Calu3 (cell line): ENCODE measurements around the gene ABCC12. TPM values are rescaled to one million over a fixed set of nuclear protein-coding genes. Genes with fewer than 3 reads are reported as not detected.
A peak's percentile ranks its signal among the peaks of the same experiment; 100 is the strongest.

Experiments
- BruUV-seq: library from RNA; stranded (reverse); fragments of 400-500 nt; replicated peaks from 2 replicates; lab custom pipeline; 2021; lab: Mats Ljungman, UMichigan
- CTCF ChIA-PET: fragments of 300-600 bp; sonication (Branson Sonifier 250); formaldehyde crosslinking; loops from one replicate; lab custom pipeline; 2022; ENCODE audit warnings: antibody characterized with exemption; lab: Charles Lee
- DNase-seq: peaks from one replicate; pipeline ENCODE4 v3.0.0; 2022
- H3K27ac Mint-ChIP-seq: one replicate; pipeline ENCODE4 v1.8.0; 2022; ENCODE audit warnings: mixed read lengths; ENCODE audit not compliant: unreplicated experiment
- H3K27me3 Mint-ChIP-seq: one replicate; pipeline ENCODE4 v1.8.0; 2022; ENCODE audit warnings: mixed read lengths; ENCODE audit not compliant: unreplicated experiment
- H3K36me3 Mint-ChIP-seq: one replicate; pipeline ENCODE4 v1.8.0; 2022; ENCODE audit warnings: mild to moderate bottlenecking, moderate library complexity, mixed read lengths; ENCODE audit not compliant: insufficient read depth, unreplicated experiment
- H3K4me1 Mint-ChIP-seq: one replicate; pipeline ENCODE4 v1.8.0; 2022; ENCODE audit warnings: mild to moderate bottlenecking, low read depth, mixed read lengths; ENCODE audit not compliant: unreplicated experiment
- H3K4me3 Mint-ChIP-seq: one replicate; pipeline ENCODE4 v1.8.0; 2022; ENCODE audit warnings: mild to moderate bottlenecking, low read depth, moderate library complexity, mixed read lengths; ENCODE audit not compliant: unreplicated experiment
- H3K9me3 Mint-ChIP-seq: one replicate; pipeline ENCODE4 v1.8.0; 2022; ENCODE audit warnings: low read depth, mixed read lengths; ENCODE audit not compliant: unreplicated experiment
- CTCF ChIP-seq: fragments of 200-600 bp; IDR thresholded peaks from one replicate; pipeline ENCODE4 v1.8.0; 2022; ENCODE audit warnings: antibody characterized with exemption; ENCODE audit not compliant: unreplicated experiment
- intact Hi-C: fragments of 100-400 bp; cut with micrococcal nuclease; formaldehyde crosslinking; loops from one replicate; pipeline ENCODE4 v1.10.0; 2022; ENCODE audit not compliant: unreplicated experiment
- total RNA-seq: library from RNA; stranded (reverse); gene quantifications from 2 replicates; pipeline ENCODE4 v1.2.3, GENCODE V29; 2022

ABCC12 gene
- total RNA-seq, 1 experiment from 2014 or later = not detected

- peak; percentile 26 for DNase-seq
- H3K36me3 Mint-ChIP-seq = no peaks in the 10 kb centered on the region
- H3K4me1 Mint-ChIP-seq = peaks cover 19% of the 10 kb centered on the region
- H3K27me3 Mint-ChIP-seq = peaks cover 29% of the 10 kb centered on the region
- H3K27ac Mint-ChIP-seq = peak overlapping the region; percentile 19
- no peak for TF ChIP-seq CTCF
- CTCF ChIA-PET = interaction anchor here (0.5 to 0.9 kb wide), 2 partner anchors 38 to 1075 kb away, joined by 3 read pairs; no protein-coding TSS in a partner anchor
- BruUV-seq = no TSS peak
- intact Hi-C loops = loop anchor here (2.0 kb wide), 1 partner anchor 32 kb away; no protein-coding TSS in a partner anchor
- no peaks in the 10 kb centered on the region for H3K9me3 Mint-ChIP-seq
- no peak overlapping the region for H3K4me3 Mint-ChIP-seq
These were observed 28.8 kb downstream of the ABCC12 start for GRCh38 chr16:48126801-48127644.

- DNase-seq = no peak
- intact Hi-C loops = loop anchor here (2.0 kb wide), 1 partner anchor 33 kb away; no protein-coding TSS in a partner anchor
- H3K4me3 Mint-ChIP-seq = no peak overlapping the region
- no peak for TF ChIP-seq CTCF
- no peaks in the 10 kb centered on the region for H3K9me3 Mint-ChIP-seq
- peaks cover 9% of the 10 kb centered on the region for H3K4me1 Mint-ChIP-seq
- H3K27ac Mint-ChIP-seq = no peak overlapping the region
- peaks cover 17% of the 10 kb centered on the region for H3K27me3 Mint-ChIP-seq
- H3K36me3 Mint-ChIP-seq = no peaks in the 10 kb centered on the region
- no TSS peak for BruUV-seq
- CTCF ChIA-PET = interaction anchor here (0.6 to 0.9 kb wide), 2 partner anchors 39 to 732 kb away, joined by 3 to 4 read pairs; no protein-coding TSS in a partner anchor
These were observed 29.9 kb downstream of the ABCC12 start for GRCh38 chr16:48125888-48126287.

GRCh38 chr16:48124266-48124665 is 31.5 kb downstream of the ABCC12 start:
- no peaks in the 10 kb centered on the region for H3K9me3 Mint-ChIP-seq
- no peaks in the 10 kb centered on the region for H3K4me1 Mint-ChIP-seq
- no peak overlapping the region for H3K27ac Mint-ChIP-seq
- BruUV-seq = no TSS peak
- peaks cover 18% of the 10 kb centered on the region for H3K27me3 Mint-ChIP-seq
- CTCF ChIA-PET = no interaction called here
- H3K4me3 Mint-ChIP-seq = no peak overlapping the region
- DNase-seq = no peak
- intact Hi-C loops = no loop called here
- TF ChIP-seq CTCF = no peak
- no peaks in the 10 kb centered on the region for H3K36me3 Mint-ChIP-seq

- no peak for TF ChIP-seq CTCF
- CTCF ChIA-PET = interaction anchor here (0.6 to 0.9 kb wide), 2 partner anchors 34 to 230 kb away, joined by 4 to 6 read pairs; no protein-coding TSS in a partner anchor
- DNase-seq = peak; percentile 49
- H3K9me3 Mint-ChIP-seq = no peaks in the 10 kb centered on the region
- H3K27me3 Mint-ChIP-seq = peaks cover 26% of the 10 kb centered on the region
- BruUV-seq = no TSS peak
- intact Hi-C loops = no loop called here
- no peaks in the 10 kb centered on the region for H3K36me3 Mint-ChIP-seq
- H3K4me3 Mint-ChIP-seq = no peak overlapping the region
- H3K4me1 Mint-ChIP-seq = no peaks in the 10 kb centered on the region
- H3K27ac Mint-ChIP-seq = no peak overlapping the region
These were observed 32.5 kb downstream of the ABCC12 start for GRCh38 chr16:48123104-48123788.
